BE2C (cell line): ENCODE data around the gene MRPS11.

ENCODE experiments used
- DNase-seq: peaks from one replicate; pipeline ENCODE4 v3.0.0-alpha.2; 2020
- H3K27me3 ChIP-seq: fragments of 250-450 bp; sonication (Bioruptor Pico); 2 replicates; pipeline ENCODE4 v1.5.1; 2020; ENCODE audit warnings: mild to moderate bottlenecking
- H3K36me3 ChIP-seq: fragments of 250-450 bp; sonication (Bioruptor Pico); 2 replicates; pipeline ENCODE4 v1.5.1; 2020; ENCODE audit warnings: mild to moderate bottlenecking
- H3K4me1 ChIP-seq: fragments of 250-450 bp; sonication (Bioruptor Pico); 2 replicates; pipeline ENCODE4 v1.5.1; 2020
- H3K4me3 ChIP-seq: 2 replicates; pipeline ENCODE4 v1.5.1; 2011; ENCODE audit warnings: low read depth, low read length
- H3K9me3 ChIP-seq: fragments of 250-450 bp; sonication (Bioruptor Pico); 2 replicates; pipeline ENCODE4 v1.5.1; 2020
- TF ChIP-seq, protein P1 (sequence below): IDR thresholded peaks from 2 replicates; pipeline ENCODE4 v1.5.1; 2012; ENCODE audit warnings: mild to moderate bottlenecking, low read depth, low read length

MRPS11 gene

DNA sequence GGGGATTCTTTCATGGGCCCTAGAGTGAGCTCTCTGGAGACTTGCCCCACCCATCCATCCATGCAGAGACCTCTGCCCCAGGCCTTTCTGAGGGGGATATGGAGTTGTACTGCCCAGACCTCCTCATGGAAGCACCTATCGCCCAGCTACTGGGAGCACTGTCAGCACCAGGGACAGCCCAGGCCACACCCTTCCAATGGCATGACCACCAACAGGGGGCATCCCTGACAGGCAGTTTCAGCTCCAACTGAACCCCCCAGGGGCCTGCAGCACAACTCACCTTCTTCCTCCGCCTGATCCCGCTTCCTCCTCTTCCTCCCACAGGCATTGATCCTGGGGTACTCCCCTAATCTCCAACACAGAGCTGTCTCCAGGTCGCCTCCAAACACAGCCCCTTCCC, 21.8 kb downstream of the MRPS11 start:
- Histone ChIP-seq H3K9me3 (no peaks in the 10 kb centered on the region), H3K27me3 (no peaks in the 10 kb centered on the region), H3K4me1 (no peaks in the 10 kb centered on the region; the same call in 1 of the 2 replicates), H3K4me3 (no peak overlapping the region), H3K36me3 (no peaks in the 10 kb centered on the region)
- TF ChIP-seq, protein P1, sequence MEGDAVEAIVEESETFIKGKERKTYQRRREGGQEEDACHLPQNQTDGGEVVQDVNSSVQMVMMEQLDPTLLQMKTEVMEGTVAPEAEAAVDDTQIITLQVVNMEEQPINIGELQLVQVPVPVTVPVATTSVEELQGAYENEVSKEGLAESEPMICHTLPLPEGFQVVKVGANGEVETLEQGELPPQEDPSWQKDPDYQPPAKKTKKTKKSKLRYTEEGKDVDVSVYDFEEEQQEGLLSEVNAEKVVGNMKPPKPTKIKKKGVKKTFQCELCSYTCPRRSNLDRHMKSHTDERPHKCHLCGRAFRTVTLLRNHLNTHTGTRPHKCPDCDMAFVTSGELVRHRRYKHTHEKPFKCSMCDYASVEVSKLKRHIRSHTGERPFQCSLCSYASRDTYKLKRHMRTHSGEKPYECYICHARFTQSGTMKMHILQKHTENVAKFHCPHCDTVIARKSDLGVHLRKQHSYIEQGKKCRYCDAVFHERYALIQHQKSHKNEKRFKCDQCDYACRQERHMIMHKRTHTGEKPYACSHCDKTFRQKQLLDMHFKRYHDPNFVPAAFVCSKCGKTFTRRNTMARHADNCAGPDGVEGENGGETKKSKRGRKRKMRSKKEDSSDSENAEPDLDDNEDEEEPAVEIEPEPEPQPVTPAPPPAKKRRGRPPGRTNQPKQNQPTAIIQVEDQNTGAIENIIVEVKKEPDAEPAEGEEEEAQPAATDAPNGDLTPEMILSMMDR, result peak; percentile 25; the same call in 1 of the 2 replicates
- no peak for DNase-seq

DNA sequence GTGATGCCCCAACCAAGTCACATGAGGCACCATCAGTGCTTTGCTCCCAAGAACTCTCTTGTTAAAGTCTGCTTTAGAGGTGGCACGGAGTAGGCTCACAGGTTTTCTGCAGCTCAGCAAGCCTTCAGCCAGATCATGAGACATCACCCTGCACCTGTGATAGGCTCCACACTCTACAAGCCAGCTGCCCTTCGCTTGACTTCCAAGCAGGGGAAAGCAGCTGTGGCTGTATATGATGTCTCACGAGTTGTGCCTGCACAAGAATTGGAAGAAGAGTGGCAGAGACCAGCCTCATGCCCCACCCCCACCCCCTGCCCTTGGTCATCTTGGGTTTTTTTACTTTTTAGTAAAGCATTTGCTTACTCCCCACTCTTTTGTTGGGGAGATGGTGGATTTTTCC, 22.5 kb downstream of the MRPS11 start:
- Histone ChIP-seq H3K27me3 (no peaks in the 10 kb centered on the region), H3K4me1 (no peaks in the 10 kb centered on the region), H3K4me3 (no peak overlapping the region), H3K9me3 (no peaks in the 10 kb centered on the region), H3K36me3 (no peaks in the 10 kb centered on the region)
- TF ChIP-seq, protein P1, result no peak
- no peak for DNase-seq

DNA sequence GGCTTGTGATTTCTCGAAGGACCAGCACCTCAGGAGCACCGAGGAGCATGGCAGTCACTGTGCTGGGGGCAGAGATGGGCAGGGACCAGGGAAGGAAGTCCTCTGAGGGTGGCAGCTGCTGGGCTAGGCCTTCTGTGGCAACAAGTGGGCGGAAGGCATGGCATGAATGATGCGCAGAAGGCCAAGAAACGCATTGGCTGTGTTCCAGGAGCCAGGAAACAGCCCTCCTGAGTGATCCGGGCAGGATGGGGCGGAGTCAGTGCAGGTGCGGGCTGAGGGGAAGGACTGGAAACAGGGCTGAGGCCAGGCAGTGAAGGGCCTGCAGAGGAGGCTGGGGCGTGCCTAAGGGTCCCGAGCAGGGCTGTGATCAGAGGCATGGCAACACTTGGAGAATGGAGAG, 23.6 kb downstream of the MRPS11 start:
- no peaks in the 10 kb centered on the region for H3K27me3 ChIP-seq
- H3K4me3 ChIP-seq, result no peak overlapping the region
- H3K4me1 ChIP-seq, result no peaks in the 10 kb centered on the region
- TF ChIP-seq, protein P1, result no peak
- DNase-seq, result peak; percentile 29
- no peaks in the 10 kb centered on the region for H3K9me3 ChIP-seq
- H3K36me3 ChIP-seq, result no peaks in the 10 kb centered on the region

DNA sequence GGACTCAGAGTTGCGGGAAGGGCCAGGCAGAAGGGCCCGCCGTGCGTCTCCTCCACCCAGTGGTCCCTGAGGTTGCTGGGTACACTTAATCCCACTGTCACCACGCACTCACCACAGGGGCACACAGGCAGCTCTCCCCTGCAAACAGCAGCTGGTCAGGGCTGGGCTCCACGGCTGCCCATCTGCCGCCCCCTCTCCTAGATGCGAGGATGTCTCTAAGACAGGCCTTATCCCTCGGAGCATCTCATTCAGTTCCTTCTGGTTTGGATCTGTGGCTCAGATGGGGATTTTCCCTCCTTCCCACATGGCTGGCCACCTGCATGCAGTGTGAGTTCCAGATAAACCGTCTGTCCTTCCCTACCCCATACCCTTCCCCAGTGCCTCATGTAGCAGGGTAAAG, 26.3 kb downstream of the MRPS11 start:
- Histone ChIP-seq H3K9me3 (no peaks in the 10 kb centered on the region), H3K36me3 (no peaks in the 10 kb centered on the region), H3K4me1 (no peaks in the 10 kb centered on the region), H3K27me3 (no peaks in the 10 kb centered on the region), H3K4me3 (no peak overlapping the region)
- no peak for DNase-seq
- TF ChIP-seq, protein P1, result no peak

DNA sequence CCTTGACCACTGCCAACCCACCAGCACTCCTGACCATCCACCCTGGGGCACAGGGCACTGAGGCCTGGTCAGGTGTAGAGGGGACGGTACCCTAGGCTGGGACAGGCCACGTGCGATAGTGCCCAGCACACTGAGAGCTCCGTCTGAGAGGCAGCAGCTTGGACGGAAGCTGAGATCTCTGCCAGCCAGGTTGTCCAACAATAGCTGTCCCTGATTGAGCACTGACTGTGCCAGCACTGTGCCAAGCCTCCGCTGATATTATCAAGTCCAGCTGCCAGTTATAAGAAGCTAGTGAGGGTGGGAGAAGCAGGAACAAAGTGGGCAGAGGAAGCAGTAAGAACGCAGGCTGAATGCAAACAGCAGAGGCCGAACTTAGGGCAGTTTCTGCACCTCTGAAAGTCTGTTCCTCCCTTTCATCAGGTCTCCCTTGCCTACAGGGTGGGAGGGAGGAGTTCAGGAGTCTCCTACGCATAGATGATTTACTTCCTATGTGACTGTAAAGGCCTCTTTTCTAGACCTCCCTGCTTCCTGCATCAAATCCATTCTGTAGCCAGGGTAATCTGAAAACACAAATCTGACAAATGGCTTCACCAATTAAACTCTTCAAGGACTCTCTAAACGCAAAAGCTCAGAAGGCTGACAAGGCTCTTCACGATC, 29.7 kb downstream of the MRPS11 start:
- Histone ChIP-seq H3K4me3 (no peak overlapping the region), H3K27me3 (no peaks in the 10 kb centered on the region), H3K36me3 (no peaks in the 10 kb centered on the region), H3K9me3 (no peaks in the 10 kb centered on the region), H3K4me1 (no peaks in the 10 kb centered on the region)
- TF ChIP-seq, protein P1, result no peak
- DNase-seq, result no peak

DNA sequence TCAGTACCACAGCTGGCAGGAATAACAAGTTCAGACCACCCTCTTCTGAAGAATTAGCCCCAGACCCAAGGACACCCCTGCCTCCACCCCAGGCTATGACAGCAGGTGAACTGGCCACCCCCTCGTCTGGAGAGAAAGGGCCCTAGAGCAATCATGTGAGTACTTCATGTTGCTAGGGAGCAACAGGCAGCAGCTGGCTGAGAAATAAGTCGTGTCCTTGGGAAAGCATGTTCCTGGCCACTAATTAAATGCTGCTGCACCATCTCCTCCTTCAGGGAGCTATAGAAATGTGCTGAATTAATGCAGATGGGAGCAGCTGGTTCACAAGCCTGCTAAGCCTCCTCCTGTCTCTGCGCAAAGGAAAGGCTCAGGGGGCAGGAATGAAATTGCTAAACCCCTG, 31.5 kb downstream of the MRPS11 start:
- TF ChIP-seq, protein P1, result no peak
- no peak for DNase-seq
- Histone ChIP-seq H3K36me3 (no peaks in the 10 kb centered on the region), H3K9me3 (no peaks in the 10 kb centered on the region), H3K4me3 (no peak overlapping the region), H3K4me1 (no peaks in the 10 kb centered on the region), H3K27me3 (no peaks in the 10 kb centered on the region)
